K562 (cell line): ENCODE data around the gene RABIF. TPM values are rescaled to one million over a fixed set of nuclear protein-coding genes. Genes with fewer than 3 reads are reported as not detected.

Experiments used
- BHLHE40 ChIP-seq: IDR thresholded peaks from 2 replicates; pipeline ENCODE4 v1.6.1; 2011; ENCODE audit warnings: low read length, improper control_type of control experiment
- CCNT2 ChIP-seq: IDR thresholded peaks from 2 replicates; pipeline ENCODE4 v1.6.1; 2011; ENCODE audit warnings: borderline replicate concordance, low read depth, mild to moderate bottlenecking, moderate library complexity, mixed read lengths, low read length; ENCODE audit not compliant: insufficient read length; ENCODE audit errors: extremely low read depth
- DACH1 ChIP-seq: fragments of 450-650 bp; IDR thresholded peaks from 2 replicates; pipeline ENCODE4 v1.6.1; 2018; ENCODE audit not compliant: partially characterized antibody
- HDAC1 ChIP-seq, 2 experiments: fragments of 450-650 bp; IDR thresholded peaks; 2 replicates each; pipeline ENCODE4 v1.6.1; 2016 to 2017; ENCODE audit warnings: inconsistent platforms in 1 of 2, mild to moderate bottlenecking in 1 of 2, moderate library complexity in 1 of 2
- HLTF ChIP-seq: fragments of 450-650 bp; IDR thresholded peaks from 2 replicates; pipeline ENCODE4 v1.6.1; 2016
- L3MBTL2 ChIP-seq: fragments of 450-650 bp; IDR thresholded peaks from 2 replicates; pipeline ENCODE4 v1.6.1; 2016; ENCODE audit warnings: mild to moderate bottlenecking, moderate library complexity
- NFATC3 ChIP-seq: fragments of 450-650 bp; IDR thresholded peaks from 2 replicates; pipeline ENCODE4 v1.6.1; 2017; ENCODE audit warnings: mild to moderate bottlenecking
- NRF1 ChIP-seq, 2 experiments: fragments of 450-650 bp; IDR thresholded peaks in 1 of 2; conservative IDR thresholded peaks in 1 of 2; 2 replicates each; pipeline ENCODE4 v1.6.1; 2014; ENCODE audit warnings: mild to moderate bottlenecking in 2 of 2
- TEAD2 ChIP-seq: fragments of 450-650 bp; IDR thresholded peaks from 2 replicates; pipeline ENCODE4 v1.6.1; 2016; ENCODE audit warnings: missing genetic modification characterization, control low read depth, missing compliant biosample characterization
- polyA plus RNA-seq, 8 experiments: library from polyadenylated mRNA; depleted of rRNA in 4 of 8; stranded (reverse) in 5 of 8; unstranded in 3 of 8; fragments of >200 nt; fragmentation: Nextera tagmentation in 2 of 8; fragmentation: Illumina TruSeq in 1 of 8; extraction: Ambion mirVana in 2 of 8; extraction: Trizol in 1 of 8; gene quantifications; 2 replicates each; pipeline versions ENCODE4 v1.2.1 to v1.2.3, GENCODE V29; 2011 to 2014; ENCODE audit warnings: inconsistent platforms in 1 of 8, missing spikeins in 1 of 8
- total RNA-seq, 7 experiments: library from RNA; depleted of rRNA in 6 of 7; stranded (reverse); fragments of >200 nt in 6 of 7; fragmentation: Illumina TruSeq in 2 of 7; extraction: Trizol in 2 of 7; gene quantifications; 2 replicates each; pipeline versions ENCODE4 v1.2.1 to v1.2.3, GENCODE V29; 2011 to 2021; ENCODE audit warnings: low replicate concordance in 1 of 7
- TF ChIP-seq, protein P1 (sequence below), 3 experiments: fragments of 200-800 bp in 1 of 3; fragments of 250-450 bp in 1 of 3; fragments of 450-650 bp in 1 of 3; sonication (Bioruptor Pico) in 1 of 3; sonication (Bioruptor generic) in 1 of 3; formaldehyde crosslinking in 1 of 3; IDR thresholded peaks; 2 replicates each; pipeline versions ENCODE4 v1.6.1 to v1.8.0; 2016 to 2022; ENCODE audit warnings: mild to moderate bottlenecking in 2 of 3, missing genetic modification characterization in 2 of 3, missing compliant biosample characterization in 1 of 3, moderate library complexity in 1 of 3
- TF ChIP-seq, protein P2 (sequence below): fragments of 450-650 bp; formaldehyde crosslinking; IDR thresholded peaks from 2 replicates; pipeline ENCODE4 v1.4.0; 2020; ENCODE audit warnings: mild to moderate bottlenecking, moderate library complexity
- TF ChIP-seq, protein P3 (sequence below), 2 experiments: fragments of 450-650 bp; formaldehyde crosslinking in 1 of 2; IDR thresholded peaks; 2 replicates each; pipeline versions ENCODE4 v1.4.0 to v1.6.1; 2014 to 2020; ENCODE audit warnings: mild to moderate bottlenecking in 2 of 2, borderline replicate concordance in 1 of 2, low read depth in 1 of 2

RABIF gene
- total and polyA plus RNA-seq, 9 of the 15 experiments (the other 6 are each of a cell fraction or from before 2014, with no cell fraction given) = 7.4 to 20.1 (median 11.0) TPM

DNA sequence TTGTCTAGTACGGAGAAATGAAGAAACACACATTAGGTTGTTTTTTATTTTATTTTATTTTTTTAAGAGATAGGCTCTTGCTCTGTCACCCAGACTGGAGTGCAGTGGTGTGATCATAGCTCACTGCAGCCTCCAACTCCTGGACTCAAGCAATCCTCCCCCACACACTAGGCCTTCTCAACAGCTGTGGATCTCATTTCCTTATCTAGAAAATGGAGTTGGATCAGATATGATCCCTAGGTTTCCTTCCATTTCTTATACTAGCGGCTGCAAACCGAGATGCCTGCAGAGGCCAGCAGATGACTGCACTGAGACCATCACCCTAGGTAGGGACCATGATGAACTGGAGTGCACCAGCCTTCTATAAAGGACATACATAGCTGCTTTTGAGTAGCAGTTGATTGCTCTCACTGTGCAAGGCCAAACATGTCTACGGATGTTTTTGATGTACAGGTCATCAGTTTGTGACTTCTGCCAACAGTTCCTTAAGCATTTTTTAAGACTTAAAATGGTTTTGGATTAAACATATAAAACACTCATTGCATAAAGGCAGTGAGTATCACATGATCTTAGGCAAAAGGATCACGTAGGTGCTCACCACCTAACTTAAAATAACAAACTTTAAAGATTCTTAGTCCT is 49.5 kb upstream of the RABIF start (continued):
- TF ChIP-seq, protein P1, sequence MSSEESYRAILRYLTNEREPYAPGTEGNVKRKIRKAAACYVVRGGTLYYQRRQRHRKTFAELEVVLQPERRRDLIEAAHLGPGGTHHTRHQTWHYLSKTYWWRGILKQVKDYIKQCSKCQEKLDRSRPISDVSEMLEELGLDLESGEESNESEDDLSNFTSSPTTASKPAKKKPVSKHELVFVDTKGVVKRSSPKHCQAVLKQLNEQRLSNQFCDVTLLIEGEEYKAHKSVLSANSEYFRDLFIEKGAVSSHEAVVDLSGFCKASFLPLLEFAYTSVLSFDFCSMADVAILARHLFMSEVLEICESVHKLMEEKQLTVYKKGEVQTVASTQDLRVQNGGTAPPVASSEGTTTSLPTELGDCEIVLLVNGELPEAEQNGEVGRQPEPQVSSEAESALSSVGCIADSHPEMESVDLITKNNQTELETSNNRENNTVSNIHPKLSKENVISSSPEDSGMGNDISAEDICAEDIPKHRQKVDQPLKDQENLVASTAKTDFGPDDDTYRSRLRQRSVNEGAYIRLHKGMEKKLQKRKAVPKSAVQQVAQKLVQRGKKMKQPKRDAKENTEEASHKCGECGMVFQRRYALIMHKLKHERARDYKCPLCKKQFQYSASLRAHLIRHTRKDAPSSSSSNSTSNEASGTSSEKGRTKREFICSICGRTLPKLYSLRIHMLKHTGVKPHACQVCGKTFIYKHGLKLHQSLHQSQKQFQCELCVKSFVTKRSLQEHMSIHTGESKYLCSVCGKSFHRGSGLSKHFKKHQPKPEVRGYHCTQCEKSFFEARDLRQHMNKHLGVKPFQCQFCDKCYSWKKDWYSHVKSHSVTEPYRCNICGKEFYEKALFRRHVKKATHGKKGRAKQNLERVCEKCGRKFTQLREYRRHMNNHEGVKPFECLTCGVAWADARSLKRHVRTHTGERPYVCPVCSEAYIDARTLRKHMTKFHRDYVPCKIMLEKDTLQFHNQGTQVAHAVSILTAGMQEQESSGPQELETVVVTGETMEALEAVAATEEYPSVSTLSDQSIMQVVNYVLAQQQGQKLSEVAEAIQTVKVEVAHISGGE (CRISPR knock-in tag; IDR thresholded peaks at IDR 0.05) = 0 out of 6 replicates have a peak, but pooled peaks of 1 of the 3 experiments have one; percentile 9
- peak; percentile 27 for TF ChIP-seq CCNT2
- TF ChIP-seq HDAC1 (IDR thresholded peaks at IDR 0.05) = peak in 1 of 2 experiments; percentile 77; a peak in 1 of 4 replicates
- TF ChIP-seq NFATC3 = peak; percentile 56; the same call in 1 of the 2 replicates
- TF ChIP-seq HLTF = no peak
- TF ChIP-seq DACH1 = peak; percentile 55
- TF ChIP-seq, protein P2, sequence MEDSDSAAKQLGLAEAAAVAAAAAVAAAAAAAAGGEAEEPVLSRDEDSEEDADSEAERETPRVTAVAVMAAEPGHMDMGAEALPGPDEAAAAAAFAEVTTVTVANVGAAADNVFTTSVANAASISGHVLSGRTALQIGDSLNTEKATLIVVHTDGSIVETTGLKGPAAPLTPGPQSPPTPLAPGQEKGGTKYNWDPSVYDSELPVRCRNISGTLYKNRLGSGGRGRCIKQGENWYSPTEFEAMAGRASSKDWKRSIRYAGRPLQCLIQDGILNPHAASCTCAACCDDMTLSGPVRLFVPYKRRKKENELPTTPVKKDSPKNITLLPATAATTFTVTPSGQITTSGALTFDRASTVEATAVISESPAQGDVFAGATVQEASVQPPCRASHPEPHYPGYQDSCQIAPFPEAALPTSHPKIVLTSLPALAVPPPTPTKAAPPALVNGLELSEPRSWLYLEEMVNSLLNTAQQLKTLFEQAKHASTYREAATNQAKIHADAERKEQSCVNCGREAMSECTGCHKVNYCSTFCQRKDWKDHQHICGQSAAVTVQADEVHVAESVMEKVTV (CRISPR knock-in tag) = peak; percentile 63
- TF ChIP-seq, protein P3, sequence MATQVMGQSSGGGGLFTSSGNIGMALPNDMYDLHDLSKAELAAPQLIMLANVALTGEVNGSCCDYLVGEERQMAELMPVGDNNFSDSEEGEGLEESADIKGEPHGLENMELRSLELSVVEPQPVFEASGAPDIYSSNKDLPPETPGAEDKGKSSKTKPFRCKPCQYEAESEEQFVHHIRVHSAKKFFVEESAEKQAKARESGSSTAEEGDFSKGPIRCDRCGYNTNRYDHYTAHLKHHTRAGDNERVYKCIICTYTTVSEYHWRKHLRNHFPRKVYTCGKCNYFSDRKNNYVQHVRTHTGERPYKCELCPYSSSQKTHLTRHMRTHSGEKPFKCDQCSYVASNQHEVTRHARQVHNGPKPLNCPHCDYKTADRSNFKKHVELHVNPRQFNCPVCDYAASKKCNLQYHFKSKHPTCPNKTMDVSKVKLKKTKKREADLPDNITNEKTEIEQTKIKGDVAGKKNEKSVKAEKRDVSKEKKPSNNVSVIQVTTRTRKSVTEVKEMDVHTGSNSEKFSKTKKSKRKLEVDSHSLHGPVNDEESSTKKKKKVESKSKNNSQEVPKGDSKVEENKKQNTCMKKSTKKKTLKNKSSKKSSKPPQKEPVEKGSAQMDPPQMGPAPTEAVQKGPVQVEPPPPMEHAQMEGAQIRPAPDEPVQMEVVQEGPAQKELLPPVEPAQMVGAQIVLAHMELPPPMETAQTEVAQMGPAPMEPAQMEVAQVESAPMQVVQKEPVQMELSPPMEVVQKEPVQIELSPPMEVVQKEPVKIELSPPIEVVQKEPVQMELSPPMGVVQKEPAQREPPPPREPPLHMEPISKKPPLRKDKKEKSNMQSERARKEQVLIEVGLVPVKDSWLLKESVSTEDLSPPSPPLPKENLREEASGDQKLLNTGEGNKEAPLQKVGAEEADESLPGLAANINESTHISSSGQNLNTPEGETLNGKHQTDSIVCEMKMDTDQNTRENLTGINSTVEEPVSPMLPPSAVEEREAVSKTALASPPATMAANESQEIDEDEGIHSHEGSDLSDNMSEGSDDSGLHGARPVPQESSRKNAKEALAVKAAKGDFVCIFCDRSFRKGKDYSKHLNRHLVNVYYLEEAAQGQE (IDR thresholded peaks at IDR 0.05; ENCODE audit: borderline replicate concordance) = peak; percentile 75
- TF ChIP-seq, protein P3 (CRISPR knock-in tag; IDR thresholded peaks at IDR 0.05; ENCODE audit: low read depth) = no peak
- TF ChIP-seq BHLHE40 = peak; percentile 36; the same call in 1 of the 2 replicates
- peak; percentile 26; the same call in 1 of the 2 replicates for TF ChIP-seq L3MBTL2
- TF ChIP-seq NRF1 (conservative IDR thresholded peaks at IDR 0.05 in 1 of 2, IDR thresholded peaks at IDR 0.05 in 1 of 2) = 0 out of 4 replicates have a peak, but pooled peaks of 1 of the 2 experiments have one; percentile 19
- 0 out of 2 replicates have a peak, but pooled peaks have one; percentile 11 for TF ChIP-seq TEAD2 (tag)
